ENCODE results near the gene IGFLR1.
"Not testable (repeated sequence)": the region's sequence is repeated elsewhere in the genome, so short reads cannot be mapped to it uniquely, and the experiment has no call there.

The IGFLR1 gene

DNA sequence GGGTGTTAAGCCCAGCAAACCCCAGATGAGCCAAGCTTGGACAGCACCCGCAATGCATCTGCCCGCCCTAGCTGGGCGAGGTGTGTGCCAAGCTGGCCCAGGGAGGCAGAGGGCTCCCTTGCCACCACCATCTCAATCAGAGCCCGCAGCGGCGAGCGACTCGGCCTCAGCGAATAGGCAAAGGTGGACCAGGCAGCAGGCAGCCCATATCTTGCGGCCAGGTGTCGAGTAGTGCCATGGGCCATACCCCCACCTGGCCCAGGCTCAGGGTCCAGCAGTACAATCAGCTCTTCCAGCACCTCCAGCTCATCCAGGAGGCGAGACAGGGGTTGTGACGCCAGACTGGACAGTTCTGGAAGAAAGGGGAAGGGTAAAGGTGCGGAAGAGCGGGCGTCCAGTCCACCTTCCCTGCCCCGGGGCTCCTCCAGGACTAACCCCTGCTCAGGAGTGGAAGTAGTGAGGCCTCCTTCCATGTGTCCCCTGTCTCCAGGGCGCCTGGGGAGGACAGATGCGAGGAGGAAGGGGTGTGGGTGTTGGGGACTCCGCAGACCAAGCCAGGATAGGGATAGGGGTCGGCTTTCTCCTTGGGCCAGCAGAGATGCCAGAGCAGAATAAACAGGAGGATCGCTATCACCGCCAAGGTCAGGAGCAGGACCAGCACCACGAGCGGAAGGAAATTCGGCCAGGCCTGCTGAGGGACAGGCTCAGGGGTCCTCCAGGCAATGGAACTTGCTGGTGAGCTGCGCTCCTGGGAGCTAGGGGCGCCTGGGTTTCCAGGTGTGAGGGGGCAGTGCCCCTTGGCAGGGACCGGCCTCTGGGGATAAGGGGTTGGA, 2.8 kb downstream of the IGFLR1 start:
- DNase-seq (ENCODE audit: low read depth) = no peak

DNA sequence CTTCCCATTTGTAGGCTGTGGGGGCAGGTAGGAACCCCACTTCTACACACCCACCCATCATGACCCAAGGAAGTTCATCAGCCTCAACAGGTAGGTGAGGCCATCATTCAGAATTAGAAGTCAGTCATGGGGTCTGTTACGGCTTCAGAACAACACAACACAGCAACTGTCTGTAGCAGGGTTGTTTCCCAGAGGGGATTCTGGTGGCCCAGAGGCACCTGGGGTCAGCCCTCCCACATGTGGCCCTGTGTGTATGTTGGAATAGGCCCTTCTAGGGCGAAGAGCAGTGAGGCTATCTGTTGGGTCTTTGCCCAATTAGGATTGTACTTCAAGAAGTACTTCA, 3.4 kb downstream of the IGFLR1 start:
- DNase-seq (ENCODE audit: low read depth) = no peak

DNA sequence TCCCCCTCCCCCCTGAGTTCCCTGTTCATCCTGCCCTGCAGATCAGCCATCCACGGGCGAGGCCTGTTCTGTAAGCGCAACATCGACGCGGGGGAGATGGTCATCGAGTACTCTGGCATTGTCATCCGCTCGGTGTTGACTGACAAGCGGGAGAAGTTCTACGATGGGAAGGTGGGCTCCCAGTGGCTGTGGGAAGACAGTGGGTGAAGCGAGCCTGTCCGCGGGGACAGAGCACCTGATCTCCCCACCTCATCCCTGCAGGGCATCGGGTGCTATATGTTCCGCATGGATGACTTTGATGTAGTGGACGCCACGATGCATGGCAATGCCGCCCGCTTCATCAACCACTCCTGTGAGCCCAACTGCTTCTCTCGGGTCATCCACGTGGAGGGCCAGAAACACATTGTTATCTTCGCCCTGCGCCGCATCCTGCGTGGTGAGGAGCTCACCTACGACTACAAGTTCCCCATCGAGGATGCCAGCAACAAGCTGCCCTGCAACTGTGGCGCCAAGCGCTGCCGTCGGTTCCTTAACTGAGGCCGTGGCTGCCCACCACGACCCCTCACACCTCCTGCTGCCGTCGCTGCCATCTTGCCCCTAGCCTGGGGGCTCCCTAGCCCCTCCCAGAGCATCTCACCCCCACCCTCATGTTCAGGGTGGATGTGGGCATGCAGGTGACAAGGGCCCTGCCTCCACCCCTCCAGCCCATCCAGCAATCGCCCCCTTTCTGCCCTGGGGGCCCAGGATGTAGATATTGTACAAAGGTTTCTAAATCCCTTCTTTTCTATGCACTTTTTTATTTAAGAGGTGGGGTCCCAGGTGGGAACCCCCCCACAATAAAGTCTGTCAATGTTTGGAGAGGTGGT, 4.0 kb downstream of the IGFLR1 start:
- no peak for DNase-seq (ENCODE audit: low read depth)

- peak; percentile 39 for DNase-seq (ENCODE audit: low read depth)
These were observed 5.1 kb downstream of the IGFLR1 start for GRCh38 chr19:35736913-35737886.

DNA sequence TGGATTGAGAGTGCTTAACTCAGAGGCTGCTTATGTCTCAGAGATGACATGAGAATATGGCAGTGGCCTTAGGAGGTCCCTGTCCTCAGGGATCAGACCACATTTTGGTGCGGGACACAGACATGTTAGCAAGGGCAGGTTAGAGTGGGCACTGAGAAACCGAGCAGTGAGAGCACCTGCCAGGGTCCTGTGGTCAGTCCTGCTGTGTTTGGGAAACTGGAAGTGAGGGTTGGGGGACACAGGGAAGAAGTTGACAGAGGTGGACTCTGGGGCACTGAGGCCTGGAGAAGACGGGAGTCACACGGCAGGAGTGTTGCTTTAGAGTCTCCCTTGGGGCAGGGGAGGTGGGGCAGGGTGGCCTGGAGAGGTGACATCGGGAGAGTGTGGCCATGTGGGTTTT, 7.4 kb downstream of the IGFLR1 start:
- no peak for DNase-seq (ENCODE audit: low read depth)

DNA sequence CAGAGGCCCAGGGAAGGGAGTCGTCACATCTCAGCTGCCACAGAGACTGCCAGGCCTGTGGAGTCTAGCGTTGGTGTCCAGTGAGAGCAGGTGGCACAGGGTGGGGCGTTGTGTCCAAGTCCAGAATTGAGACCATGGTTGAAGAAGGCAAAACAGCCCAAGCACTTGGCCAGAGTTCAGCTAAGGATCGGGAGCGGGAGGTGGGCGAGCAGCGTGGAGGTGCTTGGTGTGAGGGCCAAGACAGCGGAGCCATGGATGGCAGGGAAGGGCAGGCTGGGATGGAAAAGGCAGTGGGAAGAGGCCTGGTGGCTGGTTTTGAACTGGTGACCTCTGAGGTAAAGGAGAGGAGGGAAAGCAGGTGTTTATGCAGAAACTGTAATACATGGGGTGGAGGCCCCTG, 8.0 kb downstream of the IGFLR1 start:
- no peak for DNase-seq (ENCODE audit: low read depth)

DNA sequence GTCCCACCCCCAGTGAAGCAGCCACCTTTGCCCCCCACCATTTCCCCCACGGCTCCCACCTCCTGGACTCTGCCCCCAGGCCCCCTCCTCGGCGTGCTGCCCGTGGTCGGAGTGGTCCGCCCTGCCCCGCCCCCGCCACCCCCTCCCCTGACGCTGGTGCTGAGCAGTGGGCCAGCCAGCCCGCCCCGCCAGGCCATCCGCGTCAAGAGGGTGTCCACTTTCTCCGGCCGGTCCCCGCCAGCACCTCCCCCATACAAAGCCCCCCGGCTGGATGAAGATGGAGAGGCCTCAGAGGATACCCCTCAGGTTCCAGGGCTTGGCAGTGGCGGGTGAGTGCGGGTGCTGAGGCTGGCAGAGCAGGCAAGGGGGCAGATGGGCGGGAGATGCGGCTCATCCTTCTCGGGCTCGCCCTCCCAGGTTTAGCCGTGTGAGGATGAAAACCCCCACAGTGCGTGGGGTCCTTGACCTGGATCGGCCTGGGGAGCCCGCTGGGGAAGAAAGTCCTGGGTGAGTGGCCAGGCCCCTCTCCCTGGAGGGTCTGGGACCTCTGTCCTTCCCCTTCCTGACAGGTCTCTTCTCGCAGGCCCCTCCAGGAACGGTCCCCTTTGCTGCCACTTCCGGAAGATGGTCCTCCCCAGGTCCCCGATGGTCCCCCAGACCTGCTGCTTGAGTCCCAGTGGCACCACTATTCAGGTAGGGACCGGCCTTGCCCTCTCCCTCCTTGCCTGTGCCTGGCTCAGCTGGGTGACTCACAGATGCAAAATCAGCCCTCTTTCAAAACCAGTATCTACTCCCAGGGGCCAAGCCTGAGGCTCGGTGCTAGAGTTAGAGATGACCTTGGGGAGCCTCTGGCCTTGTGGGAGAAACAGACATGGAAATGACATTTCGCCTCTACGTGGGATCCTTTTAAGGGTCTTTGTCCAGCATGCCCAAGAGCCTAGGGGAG, 8.8 kb downstream of the IGFLR1 start:
- DNase-seq (ENCODE audit: low read depth) = no peak

GRCh38 chr19:35732540-35733179, 9.6 kb downstream of the IGFLR1 start:
- DNase-seq (ENCODE audit: low read depth) = no peak

DNA sequence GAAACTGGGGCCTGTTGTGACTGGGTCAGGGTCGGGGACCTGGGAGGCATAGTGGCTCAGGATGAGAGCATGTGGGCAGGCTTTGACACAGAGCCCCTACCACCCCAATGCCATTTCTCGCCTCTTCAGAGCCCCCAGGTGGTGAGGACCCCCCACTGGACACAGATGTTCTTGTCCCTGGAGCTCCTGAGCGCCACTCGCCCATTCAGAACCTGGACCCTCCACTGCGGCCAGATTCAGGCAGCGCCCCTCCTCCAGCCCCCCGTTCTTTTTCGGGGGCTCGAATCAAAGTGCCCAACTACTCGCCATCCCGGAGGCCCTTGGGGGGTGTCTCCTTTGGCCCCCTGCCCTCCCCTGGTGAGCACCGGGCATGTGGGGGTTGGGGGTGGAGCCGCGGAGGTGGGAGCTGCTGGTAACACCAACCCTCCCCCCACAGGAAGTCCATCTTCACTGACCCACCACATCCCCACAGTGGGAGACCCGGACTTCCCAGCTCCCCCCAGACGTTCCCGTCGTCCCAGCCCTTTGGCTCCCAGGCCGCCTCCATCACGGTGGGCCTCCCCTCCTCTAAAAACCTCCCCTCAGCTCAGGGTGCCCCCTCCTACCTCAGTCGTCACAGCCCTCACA, 10.4 kb downstream of the IGFLR1 start:
- DNase-seq (ENCODE audit: low read depth) = no peak

- DNase-seq (ENCODE audit: low read depth) = no peak
These were observed 10.9 kb downstream of the IGFLR1 start for GRCh38 chr19:35731353-35731752.

- DNase-seq (ENCODE audit: low read depth) = no peak
These were observed 11.9 kb downstream of the IGFLR1 start for GRCh38 chr19:35730326-35730725.

GRCh38 chr19:35729763-35730162, 12.5 kb downstream of the IGFLR1 start:
- DNase-seq (ENCODE audit: low read depth) = no peak

DNA sequence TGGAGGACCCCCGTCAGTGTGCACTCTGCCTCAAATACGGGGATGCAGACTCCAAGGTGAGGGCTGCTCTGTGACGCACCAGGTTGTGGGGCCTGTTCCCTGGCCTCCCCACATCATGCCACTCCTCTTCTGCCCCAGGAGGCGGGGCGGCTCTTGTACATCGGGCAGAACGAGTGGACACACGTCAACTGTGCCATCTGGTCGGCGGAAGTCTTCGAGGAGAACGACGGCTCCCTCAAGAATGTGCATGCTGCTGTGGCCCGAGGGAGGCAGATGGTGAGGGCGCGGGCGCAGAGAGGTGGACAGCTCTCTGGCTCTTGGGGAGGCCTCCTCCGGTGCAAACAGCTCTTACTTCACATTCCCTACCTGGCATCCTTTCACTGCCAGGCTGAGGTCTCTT, 13.2 kb downstream of the IGFLR1 start:
- DNase-seq (ENCODE audit: low read depth) = no peak

DNA sequence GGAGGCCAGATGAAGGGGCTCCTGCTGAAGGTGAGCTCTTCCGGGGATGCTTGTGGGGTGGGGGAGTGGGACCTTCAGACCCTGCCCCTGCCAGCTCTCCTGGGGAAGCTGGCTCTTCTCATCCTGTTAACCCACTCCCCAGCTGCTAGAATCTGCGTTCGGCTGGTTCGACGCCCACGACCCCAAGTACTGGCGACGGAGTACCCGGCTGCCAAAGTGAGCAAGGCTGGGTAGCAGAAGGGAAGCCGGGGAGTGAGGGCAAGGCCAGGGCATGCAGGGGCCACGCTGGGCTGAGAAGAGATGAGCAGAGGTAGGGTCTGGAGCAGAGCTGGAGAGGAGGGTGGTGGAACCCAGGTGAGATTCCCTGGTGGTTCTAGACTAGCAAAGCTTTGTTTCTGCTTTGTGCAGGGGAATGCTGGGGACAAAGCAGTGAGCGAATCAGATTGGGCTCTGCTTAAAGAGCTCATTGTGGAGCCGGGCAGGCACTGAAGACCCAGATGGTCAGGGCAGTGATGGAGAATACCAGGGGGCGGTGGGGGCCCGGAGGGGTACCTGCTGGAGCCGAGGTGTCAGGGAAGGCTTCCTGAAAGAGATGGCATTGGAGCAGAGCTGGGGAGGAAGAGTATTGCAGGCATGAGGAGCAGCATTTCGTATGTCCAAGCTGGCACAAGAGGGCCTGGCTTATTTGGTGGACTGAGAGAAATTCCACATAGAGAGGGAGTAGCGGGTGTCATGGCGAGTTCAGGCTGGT, 14.1 kb downstream of the IGFLR1 start:
- no peak for DNase-seq (ENCODE audit: low read depth)

- DNase-seq (ENCODE audit: low read depth) = no peak
These were observed 14.9 kb downstream of the IGFLR1 start for GRCh38 chr19:35727053-35727955.

DNA sequence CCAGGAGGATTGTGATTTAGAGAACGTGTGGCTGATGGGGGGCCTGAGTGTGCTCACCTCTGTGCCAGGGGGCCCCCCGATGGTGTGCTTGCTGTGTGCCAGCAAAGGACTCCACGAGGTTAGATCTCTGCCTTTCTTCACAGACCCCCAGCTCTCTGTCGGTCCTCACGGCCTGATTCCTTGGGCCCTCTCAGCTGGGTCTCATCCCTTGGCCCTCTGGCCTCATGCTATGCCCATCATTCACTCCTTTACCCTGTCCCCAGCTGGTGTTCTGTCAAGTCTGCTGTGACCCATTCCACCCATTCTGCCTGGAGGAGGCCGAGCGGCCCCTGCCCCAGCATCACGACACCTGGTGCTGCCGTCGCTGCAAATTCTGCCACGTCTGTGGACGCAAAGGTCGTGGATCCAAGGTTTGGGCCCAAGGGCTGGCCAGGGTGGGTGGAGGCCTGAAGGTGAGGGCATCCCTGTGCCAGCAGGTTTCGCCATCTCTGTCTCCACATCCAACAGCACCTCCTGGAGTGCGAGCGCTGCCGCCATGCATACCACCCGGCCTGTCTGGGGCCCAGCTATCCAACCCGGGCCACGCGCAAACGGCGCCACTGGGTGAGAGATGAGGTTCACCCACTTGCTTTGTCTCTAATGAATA, 16.9 kb downstream of the IGFLR1 start:
- DNase-seq (ENCODE audit: low read depth) = no peak

DNA sequence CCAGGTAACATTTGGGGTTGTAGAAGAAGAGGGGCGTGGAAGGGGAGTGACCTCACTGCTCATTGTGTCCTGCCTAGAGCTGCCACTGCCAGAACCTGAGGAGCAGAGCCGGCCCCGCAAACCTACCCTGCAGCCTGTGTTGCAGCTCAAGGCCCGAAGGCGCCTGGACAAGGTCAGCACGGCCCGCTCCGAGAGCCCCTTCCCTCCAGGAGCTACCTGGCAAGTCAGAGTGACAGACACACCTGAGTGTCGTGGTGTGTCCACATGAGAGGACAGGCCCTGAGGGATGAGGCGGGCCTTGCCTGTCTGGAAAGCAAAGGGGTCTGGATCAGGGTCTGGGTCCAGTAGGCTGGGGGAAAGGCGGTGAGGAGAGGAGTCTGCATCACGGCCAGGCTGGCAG, 17.7 kb downstream of the IGFLR1 start:
- DNase-seq (ENCODE audit: low read depth) = no peak

DNA sequence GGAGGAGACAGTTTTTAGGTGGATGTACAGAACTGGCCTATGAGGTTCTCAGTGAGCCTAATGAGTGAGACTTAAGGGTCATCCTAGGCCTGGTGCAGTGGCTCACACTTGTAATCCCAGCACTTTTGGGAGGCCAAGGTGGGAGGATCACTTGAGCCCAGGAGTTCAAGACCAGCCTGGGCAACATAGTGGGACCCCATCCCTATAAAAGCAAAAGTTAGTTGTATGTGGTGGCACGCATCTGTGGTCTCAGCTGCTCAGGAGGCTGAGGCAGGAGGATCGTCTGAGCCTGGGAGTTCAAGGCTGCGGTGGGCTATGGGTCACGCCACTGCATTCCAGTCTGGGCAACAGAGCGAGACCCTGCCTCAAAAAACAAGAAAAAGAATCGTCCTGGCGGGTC, 18.1 kb downstream of the IGFLR1 start:
- DNase-seq (ENCODE audit: low read depth) = not testable (repeated sequence)
